ENCODE data around the gene FLYWCH2.

The FLYWCH2 gene

DNA sequence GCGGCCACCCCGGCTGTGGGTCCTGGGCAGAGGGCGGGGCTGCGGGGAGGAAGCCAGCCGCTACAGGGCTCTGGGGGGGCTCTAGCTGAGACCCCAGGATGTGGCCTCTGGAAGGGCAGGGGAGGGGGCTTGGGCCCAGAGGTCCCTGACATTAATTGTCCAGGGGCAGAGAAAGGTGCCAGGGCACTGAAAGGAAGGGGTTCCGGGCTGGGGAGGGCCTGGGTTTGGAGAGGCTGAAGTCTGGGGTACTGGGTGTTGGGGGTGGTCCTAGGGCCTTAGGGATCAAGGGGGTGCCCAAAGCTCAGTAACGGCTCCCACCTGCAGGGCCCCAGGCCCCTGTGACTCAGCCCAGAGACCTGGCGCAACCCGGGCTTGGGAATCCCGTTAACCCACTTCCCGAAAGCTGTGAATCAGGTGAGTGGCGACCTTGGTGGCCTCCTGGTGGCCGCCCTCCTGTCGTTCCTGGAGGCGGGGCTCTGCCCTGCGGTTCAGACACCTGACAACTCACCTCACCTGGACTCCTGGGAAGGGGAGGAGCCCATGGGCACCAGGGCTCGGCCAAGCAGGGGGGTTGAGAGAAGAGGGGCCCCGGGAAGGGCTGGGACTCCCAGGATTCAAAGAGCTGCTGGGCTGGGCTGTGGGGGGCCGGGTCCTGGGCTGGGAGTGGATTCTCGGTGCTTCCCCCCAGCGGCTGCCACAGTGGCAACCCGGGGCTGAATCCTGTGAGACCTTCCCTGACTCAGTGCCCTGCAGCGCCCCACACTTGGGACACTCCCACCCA, 24.6 kb upstream of the FLYWCH2 start:
- no peak for TF ChIP-seq GATA2 (IDR thresholded peaks at IDR 0.05; ENCODE audit: low read depth, low read length)
- TF ChIP-seq GATA3 (IDR thresholded peaks at IDR 0.05; ENCODE audit: low read depth, low read length): no peak

GRCh38 chr16:2859686-2860265, 23.2 kb upstream of the FLYWCH2 start:
- no peak for TF ChIP-seq GATA3 (IDR thresholded peaks at IDR 0.05; ENCODE audit: low read depth, low read length)
- TF ChIP-seq GATA2 (IDR thresholded peaks at IDR 0.05; ENCODE audit: low read depth, low read length): no peak

DNA sequence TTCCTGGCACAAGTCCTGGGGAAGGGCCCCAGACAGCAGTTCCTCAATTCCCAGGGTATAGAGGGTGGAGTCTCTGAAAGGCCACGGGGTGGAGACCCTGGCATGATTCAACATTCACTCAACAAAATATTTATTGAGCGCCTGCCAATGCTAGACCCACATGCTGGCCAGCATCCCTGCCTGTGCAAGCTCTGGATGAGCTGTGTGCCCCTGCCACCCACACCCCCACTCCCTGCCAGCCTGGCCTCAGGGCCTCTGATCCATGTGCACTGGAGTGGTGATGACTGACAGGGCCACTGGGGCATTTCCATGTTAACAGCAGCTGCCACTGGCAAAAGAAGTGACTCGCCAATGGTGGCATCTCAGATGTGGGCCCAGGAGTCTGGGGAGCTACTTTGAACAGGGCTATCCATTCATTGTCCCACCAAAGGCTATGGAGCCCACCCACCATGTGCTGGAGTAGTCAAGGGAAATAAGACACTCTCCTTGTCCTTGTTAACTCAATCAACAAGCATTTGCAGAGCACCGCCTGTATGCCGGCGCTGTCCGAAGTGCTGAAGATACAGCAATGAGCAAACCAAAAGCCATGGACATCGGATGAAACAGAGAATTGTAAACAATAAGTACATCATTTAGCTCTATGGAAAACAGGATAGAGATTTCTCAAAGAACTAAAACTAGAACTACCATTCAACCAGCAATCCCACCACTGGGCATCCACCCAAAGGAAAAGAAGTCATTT, 22.0 kb upstream of the FLYWCH2 start:
- no peak for TF ChIP-seq GATA3 (IDR thresholded peaks at IDR 0.05; ENCODE audit: low read depth, low read length)
- no peak for TF ChIP-seq GATA2 (IDR thresholded peaks at IDR 0.05; ENCODE audit: low read depth, low read length)

DNA sequence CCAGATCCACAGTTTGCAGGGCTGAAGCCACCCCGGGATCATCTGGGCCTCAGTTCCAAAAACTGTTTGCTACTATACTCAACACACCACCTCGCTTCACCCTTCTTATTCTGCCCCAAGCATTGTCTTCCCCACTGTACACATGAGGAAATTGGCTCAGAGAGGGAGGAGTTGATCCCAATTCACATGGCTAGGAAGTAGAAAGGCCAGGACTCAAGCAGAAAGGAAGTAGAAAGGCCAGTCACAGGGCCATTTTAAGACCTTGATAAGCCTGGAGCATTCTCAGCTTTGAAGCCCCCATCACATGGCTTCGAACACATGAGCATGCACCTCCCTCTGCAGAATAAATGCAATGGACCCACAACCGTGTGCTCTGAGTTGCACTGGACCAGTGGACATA, 17.4 kb upstream of the FLYWCH2 start:
- TF ChIP-seq GATA2 (IDR thresholded peaks at IDR 0.05; ENCODE audit: low read depth, low read length) (no peak), GATA3 (IDR thresholded peaks at IDR 0.05; ENCODE audit: low read depth, low read length) (no peak)

GRCh38 chr16:2866431-2866830, 16.6 kb upstream of the FLYWCH2 start:
- TF ChIP-seq GATA2 (IDR thresholded peaks at IDR 0.05; ENCODE audit: low read depth, low read length): no peak
- TF ChIP-seq GATA3 (IDR thresholded peaks at IDR 0.05; ENCODE audit: low read depth, low read length): no peak

DNA sequence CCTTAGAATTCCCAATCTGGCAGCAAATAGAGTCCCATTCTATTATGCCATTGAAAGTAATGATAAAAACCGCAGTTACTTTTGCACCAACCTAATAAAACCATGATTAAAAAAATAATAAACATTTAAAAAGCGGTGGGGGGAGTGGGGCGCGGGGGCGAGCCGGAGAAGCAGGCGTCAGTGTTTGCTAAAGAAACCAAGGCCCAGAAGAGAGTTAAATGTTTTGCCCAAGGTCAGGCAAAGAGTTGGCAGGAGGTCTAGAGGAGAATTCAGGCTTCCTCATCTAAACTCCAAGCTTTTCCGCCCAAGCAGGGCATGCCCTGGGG, 15.4 kb upstream of the FLYWCH2 start:
- no peak for TF ChIP-seq GATA3 (IDR thresholded peaks at IDR 0.05; ENCODE audit: low read depth, low read length)
- TF ChIP-seq GATA2 (IDR thresholded peaks at IDR 0.05; ENCODE audit: low read depth, low read length): no peak

DNA sequence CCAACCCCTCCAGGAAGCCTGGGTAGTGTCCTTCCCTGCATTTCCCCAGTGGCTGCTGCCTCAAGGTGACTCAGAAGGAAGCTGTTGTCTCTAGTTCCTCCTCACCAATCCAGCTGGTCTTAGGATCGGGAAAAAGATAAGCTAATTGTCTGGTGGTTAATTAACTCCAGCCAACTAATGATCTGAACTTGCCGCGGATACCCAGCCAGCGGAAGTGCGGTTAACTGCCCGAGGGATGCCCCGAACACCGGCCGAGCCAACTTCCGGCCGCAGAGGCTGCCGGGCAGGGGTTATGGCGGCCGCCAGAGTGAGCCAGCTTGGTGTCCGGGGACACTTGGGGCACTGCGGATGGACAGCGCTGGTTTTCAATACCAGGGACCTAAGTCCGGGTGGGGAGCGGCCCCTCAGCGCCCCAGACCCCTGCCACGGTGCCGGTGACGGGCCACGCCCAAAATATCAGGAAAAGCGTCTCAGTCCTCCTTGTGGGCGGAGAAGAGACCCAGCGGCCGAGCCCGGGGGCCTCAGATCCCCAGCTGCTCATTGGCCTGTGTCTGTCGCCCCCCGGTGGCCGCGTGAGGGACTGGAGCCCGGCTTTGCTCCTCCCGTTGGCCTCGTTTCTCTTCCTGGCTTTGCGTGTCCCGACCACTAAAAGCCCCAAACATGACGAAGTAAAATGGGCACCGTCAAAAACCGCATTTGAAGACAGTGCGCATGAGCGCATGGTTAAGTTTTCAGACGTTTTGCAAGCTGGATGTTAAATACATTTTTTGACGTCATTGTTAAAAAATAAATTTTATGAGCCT, 14.8 kb upstream of the FLYWCH2 start:
- TF ChIP-seq GATA2 (IDR thresholded peaks at IDR 0.05; ENCODE audit: low read depth, low read length) (peak; percentile 56; the same call in 1 of the 2 replicates), GATA3 (IDR thresholded peaks at IDR 0.05; ENCODE audit: low read depth, low read length) (no peak)

DNA sequence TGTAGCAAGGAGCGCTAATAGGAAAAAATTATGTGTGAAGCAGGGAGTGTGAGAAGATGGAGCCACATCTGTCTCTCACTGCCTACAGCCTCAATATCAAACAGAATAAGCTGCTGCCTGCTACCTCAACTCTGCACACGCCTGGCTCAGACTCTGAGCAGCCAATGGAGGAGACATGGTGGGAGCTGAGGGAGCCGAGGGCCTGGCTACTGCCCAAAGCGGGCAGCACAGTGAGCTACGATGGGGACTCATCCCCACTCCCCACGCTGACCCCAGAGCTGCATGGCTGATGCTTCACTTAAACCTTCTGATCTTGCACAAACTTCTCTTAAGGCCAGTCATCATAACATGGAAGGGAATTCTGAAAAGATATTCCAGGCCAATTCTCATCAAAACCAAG, 11.1 kb upstream of the FLYWCH2 start:
- TF ChIP-seq GATA3 (IDR thresholded peaks at IDR 0.05; ENCODE audit: low read depth, low read length) (no peak), GATA2 (IDR thresholded peaks at IDR 0.05; ENCODE audit: low read depth, low read length) (no peak)

DNA sequence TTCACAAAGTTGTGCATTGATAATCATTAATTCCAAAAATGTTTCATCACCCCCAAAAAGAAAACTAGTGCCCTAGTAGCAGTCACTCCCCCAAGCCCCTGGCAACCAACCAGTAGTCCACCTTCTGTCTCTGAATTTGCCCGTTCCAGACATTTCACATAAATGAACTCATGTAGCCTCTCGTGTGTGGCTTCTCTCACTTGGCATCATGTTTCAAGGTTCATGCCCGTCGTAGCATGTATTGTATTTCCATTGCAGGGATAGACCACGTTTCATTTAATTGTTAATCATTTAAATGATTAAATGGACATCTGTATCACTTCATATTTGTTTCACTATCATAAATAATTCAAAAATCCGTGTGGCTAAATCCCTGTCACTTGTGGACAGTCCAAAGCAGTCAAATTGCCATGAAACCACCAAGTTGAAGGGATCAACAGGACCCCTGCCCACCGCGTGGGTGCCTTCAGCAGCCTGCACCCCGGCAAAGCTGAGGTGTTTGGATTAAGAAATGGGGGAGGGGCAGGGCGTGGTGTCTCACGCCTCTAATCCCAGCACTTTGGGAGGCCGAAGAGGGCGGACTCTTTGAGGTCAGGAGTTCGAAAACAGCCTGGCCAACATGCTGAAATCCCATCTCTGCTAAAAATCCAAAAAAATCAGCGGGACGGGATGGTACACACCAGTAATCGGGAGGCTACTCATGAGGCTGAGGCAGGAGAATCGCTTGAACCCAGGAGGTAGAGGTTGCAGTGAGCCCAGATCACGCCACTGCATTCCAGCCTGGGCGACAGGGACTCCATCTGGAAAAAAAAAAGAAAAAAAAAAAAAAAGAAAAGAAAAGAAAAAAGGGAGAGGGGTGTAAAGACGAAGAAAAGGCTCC, 8.7 kb upstream of the FLYWCH2 start:
- TF ChIP-seq GATA2 (IDR thresholded peaks at IDR 0.05; ENCODE audit: low read depth, low read length): no peak
- TF ChIP-seq GATA3 (IDR thresholded peaks at IDR 0.05; ENCODE audit: low read depth, low read length): no peak

DNA sequence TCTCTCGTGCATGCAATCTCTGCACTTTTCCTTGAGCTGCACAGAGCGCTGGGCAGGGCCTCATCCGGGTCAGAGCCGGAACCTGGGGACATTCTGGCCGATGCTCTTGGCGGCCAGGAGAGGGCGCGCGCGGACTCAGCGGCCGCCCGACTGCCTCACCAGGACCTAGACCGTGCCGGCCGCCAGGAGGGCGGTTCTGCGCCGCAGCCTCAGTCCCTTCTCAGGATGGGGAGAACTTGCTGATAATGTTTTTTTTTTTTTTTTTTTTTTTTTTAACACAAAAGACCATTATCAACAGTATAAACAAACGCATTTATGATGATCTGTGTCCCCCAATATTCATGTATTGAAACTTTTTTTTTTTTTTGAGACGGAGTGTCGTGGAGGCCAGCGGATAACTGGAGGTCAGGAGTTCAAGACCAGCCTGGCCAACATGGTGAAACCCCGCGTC, 8.1 kb upstream of the FLYWCH2 start:
- TF ChIP-seq GATA2 (IDR thresholded peaks at IDR 0.05; ENCODE audit: low read depth, low read length): no peak
- no peak for TF ChIP-seq GATA3 (IDR thresholded peaks at IDR 0.05; ENCODE audit: low read depth, low read length)

GRCh38 chr16:2879854-2880508, 3.0 kb upstream of the FLYWCH2 start:
- TF ChIP-seq GATA3 (IDR thresholded peaks at IDR 0.05; ENCODE audit: low read depth, low read length) (no peak), GATA2 (IDR thresholded peaks at IDR 0.05; ENCODE audit: low read depth, low read length) (no peak)

- TF ChIP-seq GATA3 (IDR thresholded peaks at IDR 0.05; ENCODE audit: low read depth, low read length): no peak
- TF ChIP-seq GATA2 (IDR thresholded peaks at IDR 0.05; ENCODE audit: low read depth, low read length): no peak
Measured at GRCh38 chr16:2881783-2882649, 999 bp upstream of the FLYWCH2 start.
